ENCODE data around the gene DGLUCY.
"Not testable (repeated sequence)": the region's sequence is repeated elsewhere in the genome, so short reads cannot be mapped to it uniquely, and the experiment has no call there.

The DGLUCY gene

GRCh38 chr14:91080071-91080470 is 33.8 kb upstream of the DGLUCY start:
- H3K4me3 ChIP-seq (ENCODE audit: control insufficient read depth, low read depth, low read length), result no peak overlapping the region
- no peak for TF ChIP-seq CTCF (conservative IDR thresholded peaks at IDR 0.05; ENCODE audit: control insufficient read depth, insufficient read depth, low read depth, low read length)
- no peak for DNase-seq (ENCODE audit: low read depth)

GRCh38 chr14:91082282-91082681 is 31.6 kb upstream of the DGLUCY start:
- no peak for TF ChIP-seq CTCF (conservative IDR thresholded peaks at IDR 0.05; ENCODE audit: control insufficient read depth, insufficient read depth, low read depth, low read length)
- H3K4me3 ChIP-seq (ENCODE audit: control insufficient read depth, low read depth, low read length), result no peak overlapping the region
- no peak for DNase-seq (ENCODE audit: low read depth)

GRCh38 chr14:91084516-91084915 is 29.4 kb upstream of the DGLUCY start:
- no peak for DNase-seq (ENCODE audit: low read depth)

GRCh38 chr14:91087470-91087869 is 26.4 kb upstream of the DGLUCY start:
- DNase-seq (ENCODE audit: low read depth); H3K4me3 ChIP-seq (ENCODE audit: control insufficient read depth, low read depth, low read length): not testable (repeated sequence)

More at GRCh38 chr14:91084516-91084915, 29.4 kb upstream of the DGLUCY start:
- no peak for TF ChIP-seq CTCF (conservative IDR thresholded peaks at IDR 0.05; ENCODE audit: control insufficient read depth, insufficient read depth, low read depth, low read length)
- H3K4me3 ChIP-seq (ENCODE audit: control insufficient read depth, low read depth, low read length), result no peak overlapping the region

GRCh38 chr14:91088585-91089235 is 25.2 kb upstream of the DGLUCY start:
- no peak for TF ChIP-seq CTCF (conservative IDR thresholded peaks at IDR 0.05; ENCODE audit: control insufficient read depth, insufficient read depth, low read depth, low read length)
- DNase-seq (ENCODE audit: low read depth), result no peak
- no peak overlapping the region for H3K4me3 ChIP-seq (ENCODE audit: control insufficient read depth, low read depth, low read length)

- DNase-seq (ENCODE audit: low read depth), result no peak
- H3K4me3 ChIP-seq (ENCODE audit: control insufficient read depth, low read depth, low read length), result no peak overlapping the region
- no peak for TF ChIP-seq CTCF (conservative IDR thresholded peaks at IDR 0.05; ENCODE audit: control insufficient read depth, insufficient read depth, low read depth, low read length)
Measured at GRCh38 chr14:91089958-91090535, 23.8 kb upstream of the DGLUCY start.

- TF ChIP-seq CTCF (conservative IDR thresholded peaks at IDR 0.05; ENCODE audit: control insufficient read depth, insufficient read depth, low read depth, low read length), result no peak
- no peak for DNase-seq (ENCODE audit: low read depth)
- no peak overlapping the region for H3K4me3 ChIP-seq (ENCODE audit: control insufficient read depth, low read depth, low read length)
Measured at GRCh38 chr14:91090743-91091142, 23.1 kb upstream of the DGLUCY start.
